T-helper 22 cell (primary cell): ENCODE data around the gene RAD51B.

Source experiments
- DNase-seq: peaks from one replicate; pipeline ENCODE4 v3.0.0-alpha.2; 2020; ENCODE audit warnings: low read depth

RAD51B gene

DNA sequence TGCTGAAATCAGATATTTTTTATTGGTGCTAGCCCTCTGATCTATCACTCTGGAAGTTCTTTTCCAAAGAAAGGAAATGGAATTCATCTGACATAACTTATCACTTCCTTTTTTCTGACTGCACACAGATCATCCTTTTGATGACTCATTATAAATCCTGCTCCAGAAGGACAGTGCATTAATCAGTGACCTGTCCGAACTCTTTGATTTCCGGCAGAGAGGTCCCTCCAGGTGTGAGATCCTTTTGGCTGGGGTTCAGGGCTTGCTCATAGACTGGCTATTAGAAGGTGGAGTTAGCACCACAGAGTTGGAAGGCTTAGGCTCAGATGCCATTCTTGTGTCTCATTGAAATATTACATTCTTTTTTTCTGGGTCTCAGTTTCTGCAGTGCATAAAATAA, 645.1 kb downstream of the RAD51B start:
- no peak for DNase-seq

GRCh38 chr14:68466491-68466977, 647.0 kb downstream of the RAD51B start:
- no peak for DNase-seq

GRCh38 chr14:68467425-68467824, 647.8 kb downstream of the RAD51B start:
- DNase-seq, result no peak

- DNase-seq, result no peak
These were observed 649.0 kb downstream of the RAD51B start for GRCh38 chr14:68468437-68469207.

DNA sequence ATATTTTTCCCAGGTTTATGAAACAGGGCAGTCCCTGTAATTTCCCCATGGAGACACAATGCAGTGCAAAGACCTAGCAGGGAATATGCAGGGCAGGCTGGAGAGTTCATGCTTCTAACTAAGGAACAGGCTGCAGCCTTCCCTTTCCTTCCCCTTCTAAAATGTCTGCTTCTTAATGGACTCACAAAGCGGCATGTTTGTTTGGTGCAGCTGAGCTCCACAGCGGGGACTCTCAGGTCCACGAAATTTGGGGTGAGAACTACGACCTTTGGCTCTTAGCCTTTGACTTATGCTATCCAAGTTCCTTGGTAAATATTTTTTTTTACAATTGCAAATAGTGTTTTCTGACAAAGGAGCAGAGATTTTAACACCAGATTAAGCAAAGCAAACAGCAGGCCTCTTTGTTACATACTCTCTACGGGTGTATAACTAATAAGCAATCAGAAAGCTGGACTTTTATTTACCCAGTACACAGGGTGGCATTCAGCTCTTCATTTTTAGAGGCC, 649.7 kb downstream of the RAD51B start:
- no peak for DNase-seq

DNA sequence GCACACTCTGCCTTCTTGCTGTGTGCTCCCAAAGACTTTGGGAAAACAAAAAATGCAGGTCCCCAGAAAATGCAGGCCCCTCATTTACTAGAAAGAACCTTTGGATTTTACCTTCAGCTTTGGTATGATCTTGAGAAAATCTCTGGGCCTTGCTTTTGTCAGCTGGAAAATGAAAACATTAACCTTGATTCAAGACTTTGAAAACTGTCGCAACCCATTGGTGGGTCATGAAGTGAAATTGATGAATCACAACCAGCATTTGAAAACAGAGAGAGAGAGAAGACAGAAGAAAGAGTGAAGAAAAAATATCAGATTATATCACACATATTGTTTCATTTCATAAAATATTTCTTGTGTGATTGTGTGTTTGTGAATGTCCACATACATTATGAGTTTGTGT, 650.8 kb downstream of the RAD51B start:
- DNase-seq, result no peak

- no peak for DNase-seq
These were observed 651.7 kb downstream of the RAD51B start for GRCh38 chr14:68471029-68471963.

DNA sequence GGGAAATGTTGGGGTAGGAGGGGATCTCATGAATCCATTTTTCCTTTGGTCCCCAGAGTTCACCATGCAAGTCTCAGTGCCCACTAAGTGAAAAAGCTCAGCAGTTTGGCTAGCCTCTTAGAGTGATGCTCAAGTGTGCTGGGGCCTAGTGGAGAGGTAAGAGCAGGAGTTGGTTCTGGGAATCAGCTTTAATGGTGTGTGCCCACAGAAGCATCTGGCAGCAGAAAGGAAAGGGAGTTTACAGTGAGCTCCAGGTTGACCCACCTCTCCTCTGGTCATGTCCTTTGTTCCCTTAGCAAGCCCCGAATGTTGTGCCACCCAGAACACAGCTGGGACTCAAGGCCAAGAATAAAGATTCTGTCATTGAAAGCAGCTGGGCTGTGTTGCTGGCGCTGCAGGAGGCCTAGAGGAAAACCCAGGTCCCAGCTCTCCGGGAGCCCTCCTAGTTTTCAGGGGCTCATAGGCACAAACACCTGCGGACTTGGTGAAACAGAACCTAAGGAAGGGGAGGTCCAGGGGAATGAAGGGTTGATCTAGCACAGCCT, 652.5 kb downstream of the RAD51B start:
- no peak for DNase-seq

- DNase-seq, result no peak
These were observed 653.5 kb downstream of the RAD51B start for GRCh38 chr14:68473069-68473468.

- DNase-seq, result no peak
These were observed 654.2 kb downstream of the RAD51B start for GRCh38 chr14:68473794-68474193.

- no peak for DNase-seq
These were observed 655.2 kb downstream of the RAD51B start for GRCh38 chr14:68474741-68475140.

DNA sequence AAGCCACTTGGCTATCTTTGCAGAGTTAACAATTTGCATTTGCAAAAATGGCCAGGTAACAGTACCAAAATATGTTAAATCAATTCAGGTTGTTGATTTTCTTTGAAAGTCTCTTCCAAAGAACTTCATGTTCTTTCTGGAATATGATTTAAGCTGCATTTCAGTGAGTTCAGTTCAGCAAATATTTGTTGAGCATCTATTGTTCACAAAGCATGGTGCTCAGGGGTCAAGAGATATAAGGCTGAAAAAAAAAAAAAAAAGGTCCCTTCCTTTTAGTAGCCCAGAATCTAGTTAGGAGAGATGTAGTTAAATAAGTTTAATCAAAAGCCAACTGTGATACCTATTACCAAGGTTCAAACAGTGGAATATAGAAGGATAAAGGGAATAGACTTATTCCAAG, 656.2 kb downstream of the RAD51B start:
- no peak for DNase-seq

GRCh38 chr14:68476212-68477109, 656.9 kb downstream of the RAD51B start:
- DNase-seq, result no peak

DNA sequence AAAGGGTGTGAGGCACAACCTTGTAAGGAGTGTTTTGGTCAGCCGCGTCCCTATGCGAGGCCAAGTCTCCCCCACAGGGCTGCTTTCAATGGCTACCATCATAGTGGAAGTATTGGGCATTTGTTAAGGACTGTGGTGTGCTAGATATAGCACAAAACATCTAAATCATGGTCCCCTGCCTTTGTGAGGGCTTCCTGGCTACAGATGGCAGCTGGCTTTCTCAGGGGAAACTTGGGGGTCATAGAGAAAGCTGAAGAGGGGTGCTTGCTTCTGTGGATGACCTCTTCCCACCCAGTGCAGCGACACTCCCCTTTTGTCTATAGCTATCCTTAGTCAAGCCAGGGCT, 657.5 kb downstream of the RAD51B start:
- no peak for DNase-seq

- no peak for DNase-seq
These were observed 658.0 kb downstream of the RAD51B start for GRCh38 chr14:68477461-68478085.

GRCh38 chr14:68479247-68479646, 659.7 kb downstream of the RAD51B start:
- no peak for DNase-seq

DNA sequence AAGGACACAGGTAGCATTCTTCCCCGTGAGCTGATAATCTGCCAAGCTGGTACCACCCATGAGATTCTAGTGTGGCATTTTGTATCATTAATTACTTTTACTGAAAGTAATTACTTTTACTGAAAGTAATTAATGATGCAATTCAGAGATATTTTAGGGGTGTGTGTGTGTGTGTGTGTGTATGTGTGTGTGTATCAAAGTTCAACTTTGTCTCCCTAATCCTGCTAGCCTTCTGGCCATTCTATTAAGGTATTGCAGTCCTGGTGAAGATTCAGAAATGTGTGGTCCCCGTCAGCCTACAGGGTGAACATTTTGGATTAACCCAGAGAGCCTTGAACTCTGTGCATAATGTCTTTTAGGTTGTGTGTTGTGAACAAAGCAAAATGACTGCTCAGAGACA, 662.4 kb downstream of the RAD51B start:
- no peak for DNase-seq

GRCh38 chr14:68482772-68483395, 663.3 kb downstream of the RAD51B start:
- no peak for DNase-seq

- DNase-seq, result no peak
These were observed 666.6 kb downstream of the RAD51B start for GRCh38 chr14:68486033-68486732.

- no peak for DNase-seq
These were observed 667.2 kb downstream of the RAD51B start for GRCh38 chr14:68486809-68487208.
